ENCODE measurements around the gene ZYG11B.

- TF ChIP-seq CTCF (IDR thresholded peaks at IDR 0.05; ENCODE audit: low read depth, low read length) (no peak), POLR2A (IDR thresholded peaks at IDR 0.05; ENCODE audit: extremely low read depth, insufficient read length) (no peak), MAX (IDR thresholded peaks at IDR 0.05; ENCODE audit: low read depth, low read length) (no peak), MYC (IDR thresholded peaks at IDR 0.05; ENCODE audit: low read depth, low read length) (no peak)
These were observed 99.6 kb downstream of the ZYG11B start for GRCh38 chr1:52825868-52826267.
